Measurements from ENCODE around the gene MBOAT1.

Gene MBOAT1

GRCh38 chr6:20092071-20092566, 120.2 kb downstream of the MBOAT1 start:
- no peak for DNase-seq

GRCh38 chr6:20086992-20087391, 125.3 kb downstream of the MBOAT1 start:
- no peak for DNase-seq

- DNase-seq, result no peak
Observed at GRCh38 chr6:20085817-20086216, 126.5 kb downstream of the MBOAT1 start.

- no peak for DNase-seq
Observed at GRCh38 chr6:20084411-20084810, 127.9 kb downstream of the MBOAT1 start.

- no peak for DNase-seq
Observed at GRCh38 chr6:20071998-20072397, 140.3 kb downstream of the MBOAT1 start.

- no peak for DNase-seq
Observed at GRCh38 chr6:20070047-20070446, 142.2 kb downstream of the MBOAT1 start.

GRCh38 chr6:20069021-20069522, 143.2 kb downstream of the MBOAT1 start:
- DNase-seq, result no peak

- no peak for DNase-seq
Observed at GRCh38 chr6:20068421-20068988, 143.8 kb downstream of the MBOAT1 start.

GRCh38 chr6:20061952-20062351, 150.3 kb downstream of the MBOAT1 start:
- no peak for DNase-seq

GRCh38 chr6:20060252-20060651, 152.0 kb downstream of the MBOAT1 start:
- DNase-seq, result no peak

- no peak for DNase-seq
Observed at GRCh38 chr6:20058912-20059311, 153.4 kb downstream of the MBOAT1 start.

GRCh38 chr6:20058121-20058905, 154.0 kb downstream of the MBOAT1 start:
- DNase-seq, result no peak

GRCh38 chr6:20056350-20056992, 155.8 kb downstream of the MBOAT1 start:
- no peak for DNase-seq

- no peak for DNase-seq
Observed at GRCh38 chr6:20055916-20056315, 156.4 kb downstream of the MBOAT1 start.

Measured in stimulated activated CD4-positive, alpha-beta T cell treated with anti-CD3 and anti-CD28 coated beads, Interleukin-2, amount 100 ng/mL, for 48 hours (primary cell).